Fibroblast of pulmonary artery (primary cell): ENCODE measurements around the gene SORL1.

Source experiments
- DNase-seq: peaks from one replicate; pipeline ENCODE4 v3.0.0-alpha.2; 2010; ENCODE audit warnings: low read depth
- H3K4me3 ChIP-seq: replicated peaks from 2 replicates; pipeline ENCODE4 v1.5.1; 2011; ENCODE audit warnings: low read depth, mild to moderate bottlenecking, control low read depth, low read length, moderate library complexity
- CTCF ChIP-seq: IDR thresholded peaks from 2 replicates; pipeline ENCODE4 v1.5.1; 2011; ENCODE audit warnings: mild to moderate bottlenecking, control low read depth, low read length, inconsistent platforms; ENCODE audit errors: missing control alignments

Gene SORL1

GRCh38 chr11:121595717-121596161, 143.6 kb downstream of the SORL1 start:
- no peak for TF ChIP-seq CTCF
- no peak overlapping the region for H3K4me3 ChIP-seq

GRCh38 chr11:121596195-121597155, 144.4 kb downstream of the SORL1 start:
- TF ChIP-seq CTCF, result no peak
- H3K4me3 ChIP-seq, result no peak overlapping the region
- DNase-seq, result no peak

More at GRCh38 chr11:121595717-121596161, 143.6 kb downstream of the SORL1 start:
- peak; percentile 98 for DNase-seq

GRCh38 chr11:121603316-121603715, 151.2 kb downstream of the SORL1 start:
- TF ChIP-seq CTCF, result no peak
- no peak for DNase-seq
- H3K4me3 ChIP-seq, result no peak overlapping the region

- DNase-seq, result no peak
- no peak overlapping the region for H3K4me3 ChIP-seq
- TF ChIP-seq CTCF, result no peak
Observed at GRCh38 chr11:121604152-121604551, 152.0 kb downstream of the SORL1 start.

GRCh38 chr11:121606354-121606753, 154.2 kb downstream of the SORL1 start:
- no peak overlapping the region for H3K4me3 ChIP-seq
- no peak for TF ChIP-seq CTCF
- no peak for DNase-seq

GRCh38 chr11:121607341-121607740, 155.2 kb downstream of the SORL1 start:
- no peak for DNase-seq
- no peak overlapping the region for H3K4me3 ChIP-seq
- no peak for TF ChIP-seq CTCF
